Natural killer cell treated with Interleukin-12 subunit alpha and Interleukin-12 subunit beta and Interleukin-15 and Interleukin-18, amount 100 ng/mL, for 72 hours (primary cell): ENCODE results near the gene SSPN. TPM values are rescaled to one million over a fixed set of nuclear protein-coding genes. Genes with fewer than 3 reads are reported as not detected.

ENCODE experiments used
- ATAC-seq, 2 donors: fragments of 150-1000 bp; cut with Tn5 transposase in 1 of 2; sonication (Bioruptor Pico), chemical (Tn5 transposase) in 1 of 2; 2 replicates each; pipeline ENCODE4 v1.10.0; 2021
- DNase-seq: peaks from one replicate; pipeline ENCODE4 v3.0.0; 2022; ENCODE audit warnings: low spot score
- H3K27ac Mint-ChIP-seq, 2 donors: 1 replicate in 1 of 2; 2 replicates in 1 of 2; pipeline ENCODE4 v1.8.0; 2022; ENCODE audit warnings: mixed read lengths in 2 of 2, mild to moderate bottlenecking in 1 of 2, moderate library complexity in 1 of 2
- H3K27me3 Mint-ChIP-seq, 2 donors: 1 replicate in 1 of 2; 2 replicates in 1 of 2; pipeline ENCODE4 v1.8.0; 2022; ENCODE audit warnings: mixed read lengths in 2 of 2
- H3K36me3 Mint-ChIP-seq: one replicate; pipeline ENCODE4 v1.8.0; 2022; ENCODE audit warnings: mixed read lengths
- H3K4me1 Mint-ChIP-seq, 2 donors: 1 replicate in 1 of 2; 2 replicates in 1 of 2; pipeline ENCODE4 v1.8.0; 2022; ENCODE audit warnings: low read depth in 2 of 2, mixed read lengths in 2 of 2, mild to moderate bottlenecking in 1 of 2
- H3K4me3 Mint-ChIP-seq: one replicate; pipeline ENCODE4 v1.8.0; 2022; ENCODE audit warnings: mixed read lengths
- H3K9me3 Mint-ChIP-seq: 2 replicates; pipeline ENCODE4 v1.8.0; 2022; ENCODE audit warnings: mixed read lengths
- total RNA-seq, 2 donors: library from RNA; stranded (reverse); gene quantifications; one replicate each; pipeline ENCODE4 v1.2.3, GENCODE V29; 2022

SSPN gene
- total RNA-seq, 2 donors from 2014 or later, result 1.3 TPM; not detected in 1

DNA sequence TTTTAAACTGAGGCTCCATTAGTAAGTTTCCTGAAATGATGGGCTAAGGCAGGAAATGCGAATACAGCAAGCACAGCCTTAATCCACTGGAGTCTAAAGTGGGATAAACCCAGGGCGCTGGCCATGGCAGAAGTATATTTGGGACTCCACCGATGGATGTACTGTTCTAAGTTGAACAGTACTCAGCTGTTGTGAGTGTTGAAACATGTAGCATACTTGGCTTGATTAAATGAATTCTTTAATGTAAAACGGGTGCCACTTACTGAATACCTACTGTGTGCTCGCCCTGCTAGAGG is 996 bp downstream of the SSPN start:
- no peak for DNase-seq
- Mint-ChIP-seq H3K27ac (no peak overlapping the region), H3K4me3 (no peak overlapping the region), H3K27me3 (peaks cover 24 to 45% of the 10 kb centered on the region in 2 donors), H3K9me3 (no peaks in the 10 kb centered on the region), H3K36me3 (no peaks in the 10 kb centered on the region), H3K4me1 (peaks cover 0 to 3% of the 10 kb centered on the region in 2 donors)
- no peak for ATAC-seq

DNA sequence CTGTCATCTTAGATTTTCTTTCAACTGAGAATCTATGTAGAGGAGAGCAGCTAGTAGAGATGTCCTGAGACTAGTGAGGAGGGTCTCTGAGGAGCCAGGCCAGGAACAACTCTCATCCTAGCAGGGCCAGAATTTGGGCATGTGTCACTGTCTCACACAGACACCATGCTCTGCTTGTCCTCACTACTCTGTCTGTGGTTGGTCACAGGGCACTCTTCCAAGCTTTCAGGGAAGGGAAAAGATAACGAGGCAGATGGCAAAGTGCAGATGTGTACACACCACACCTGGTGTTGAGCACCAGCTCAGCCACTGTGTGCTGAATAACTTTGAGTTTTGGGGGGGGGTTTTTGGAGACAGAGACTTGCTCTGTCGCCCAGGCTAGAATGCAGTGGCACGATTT is 2.5 kb downstream of the SSPN start:
- peaks cover 25 to 37% of the 10 kb centered on the region in 2 donors for H3K27me3 Mint-ChIP-seq
- DNase-seq (no peak), ATAC-seq (no peak)
- H3K36me3 Mint-ChIP-seq, result no peaks in the 10 kb centered on the region
- H3K9me3 Mint-ChIP-seq, result peaks cover 3% of the 10 kb centered on the region
- no peak overlapping the region for H3K4me3 Mint-ChIP-seq
- peaks cover 0 to 3% of the 10 kb centered on the region in 2 donors for H3K4me1 Mint-ChIP-seq
- no peak overlapping the region for H3K27ac Mint-ChIP-seq

GRCh38 chr12:26198742-26199141 is 3.4 kb downstream of the SSPN start:
- ATAC-seq (no peak), DNase-seq (no peak)
- H3K4me3 Mint-ChIP-seq, result no peak overlapping the region
- peaks cover 3% of the 10 kb centered on the region for H3K9me3 Mint-ChIP-seq
- no peaks in the 10 kb centered on the region for H3K36me3 Mint-ChIP-seq
- peaks cover 0 to 3% of the 10 kb centered on the region in 2 donors for H3K4me1 Mint-ChIP-seq
- H3K27ac Mint-ChIP-seq, result no peak overlapping the region
- H3K27me3 Mint-ChIP-seq, result peaks cover 24 to 37% of the 10 kb centered on the region in 2 donors

- Mint-ChIP-seq H3K4me3 (no peak overlapping the region), H3K9me3 (peaks cover 3% of the 10 kb centered on the region), H3K27ac (no peak overlapping the region), H3K27me3 (peaks cover 9 to 35% of the 10 kb centered on the region in 2 donors), H3K36me3 (no peaks in the 10 kb centered on the region), H3K4me1 (no peaks in the 10 kb centered on the region)
- DNase-seq (no peak), ATAC-seq (no peak)
Measured at GRCh38 chr12:26203167-26203780, 7.9 kb downstream of the SSPN start.

GRCh38 chr12:26204612-26205289 is 9.4 kb downstream of the SSPN start:
- Mint-ChIP-seq H3K27me3 (peaks cover 14 to 34% of the 10 kb centered on the region in 2 donors), H3K9me3 (peaks cover 3% of the 10 kb centered on the region), H3K36me3 (no peaks in the 10 kb centered on the region), H3K27ac (no peak overlapping the region), H3K4me3 (no peak overlapping the region), H3K4me1 (no peaks in the 10 kb centered on the region)
- DNase-seq, result no peak
- ATAC-seq, result no peak

GRCh38 chr12:26205298-26205697 is 9.9 kb downstream of the SSPN start:
- Mint-ChIP-seq H3K27me3 (peaks cover 15 to 33% of the 10 kb centered on the region in 2 donors), H3K27ac (no peak overlapping the region), H3K4me3 (no peak overlapping the region), H3K9me3 (peaks cover 3% of the 10 kb centered on the region), H3K36me3 (no peaks in the 10 kb centered on the region), H3K4me1 (no peaks in the 10 kb centered on the region)
- DNase-seq (no peak), ATAC-seq (no peak)

GRCh38 chr12:26205941-26206340 is 10.6 kb downstream of the SSPN start:
- DNase-seq, result no peak
- Mint-ChIP-seq H3K9me3 (peaks cover 3% of the 10 kb centered on the region), H3K27me3 (peaks cover 19 to 34% of the 10 kb centered on the region in 2 donors), H3K4me3 (no peak overlapping the region), H3K27ac (no peak overlapping the region), H3K4me1 (no peaks in the 10 kb centered on the region), H3K36me3 (no peaks in the 10 kb centered on the region)
- ATAC-seq, result no peak

- Mint-ChIP-seq H3K36me3 (no peaks in the 10 kb centered on the region), H3K27me3 (peaks cover 29 to 37% of the 10 kb centered on the region in 2 donors), H3K9me3 (no peaks in the 10 kb centered on the region), H3K4me3 (no peak overlapping the region), H3K27ac (no peak overlapping the region), H3K4me1 (no peaks in the 10 kb centered on the region)
- ATAC-seq (no peak), DNase-seq (no peak)
Measured at GRCh38 chr12:26211331-26211730, 16.0 kb downstream of the SSPN start.

DNA sequence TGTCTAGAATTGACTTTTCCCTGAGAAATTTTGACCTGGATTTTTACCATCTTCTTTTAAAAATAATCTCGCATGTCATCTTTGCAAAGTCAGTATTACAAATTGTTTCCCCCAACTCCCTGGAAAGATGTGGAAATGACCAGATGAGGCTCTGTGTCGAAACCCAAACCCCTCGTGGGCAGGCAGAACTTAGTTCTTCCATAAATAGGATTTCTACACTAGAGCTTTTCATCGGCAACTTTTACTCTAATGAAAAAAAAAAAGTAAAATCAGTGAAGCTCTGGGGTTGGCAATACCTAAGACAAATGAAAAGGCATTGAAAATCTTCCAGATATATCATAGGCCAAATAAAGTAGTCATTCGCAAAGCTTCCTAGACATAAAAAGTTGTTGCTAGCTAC is 17.0 kb downstream of the SSPN start:
- ATAC-seq, result no peak
- Mint-ChIP-seq H3K36me3 (no peaks in the 10 kb centered on the region), H3K9me3 (no peaks in the 10 kb centered on the region), H3K27me3 (peaks cover 29 to 37% of the 10 kb centered on the region in 2 donors), H3K4me1 (no peaks in the 10 kb centered on the region), H3K4me3 (no peak overlapping the region), H3K27ac (no peak overlapping the region)
- DNase-seq, result no peak

GRCh38 chr12:26212988-26213387 is 17.6 kb downstream of the SSPN start:
- no peak overlapping the region for H3K27ac Mint-ChIP-seq
- no peaks in the 10 kb centered on the region for H3K9me3 Mint-ChIP-seq
- DNase-seq (no peak), ATAC-seq (no peak)
- H3K4me1 Mint-ChIP-seq, result no peaks in the 10 kb centered on the region
- no peak overlapping the region for H3K4me3 Mint-ChIP-seq
- H3K36me3 Mint-ChIP-seq, result no peaks in the 10 kb centered on the region
- peaks cover 29 to 37% of the 10 kb centered on the region in 2 donors for H3K27me3 Mint-ChIP-seq

- H3K4me3 Mint-ChIP-seq, result no peak overlapping the region
- H3K9me3 Mint-ChIP-seq, result no peaks in the 10 kb centered on the region
- DNase-seq (no peak), ATAC-seq (no peak)
- H3K4me1 Mint-ChIP-seq, result no peaks in the 10 kb centered on the region
- no peaks in the 10 kb centered on the region for H3K36me3 Mint-ChIP-seq
- no peak overlapping the region for H3K27ac Mint-ChIP-seq
- peaks cover 31% of the 10 kb centered on the region in 2 donors for H3K27me3 Mint-ChIP-seq
Measured at GRCh38 chr12:26214121-26214520, 18.7 kb downstream of the SSPN start.

- no peaks in the 10 kb centered on the region for H3K4me1 Mint-ChIP-seq
- H3K9me3 Mint-ChIP-seq, result no peaks in the 10 kb centered on the region
- ATAC-seq (no peak), DNase-seq (no peak)
- H3K36me3 Mint-ChIP-seq, result no peaks in the 10 kb centered on the region
- peaks cover 12 to 14% of the 10 kb centered on the region in 2 donors for H3K27me3 Mint-ChIP-seq
- H3K4me3 Mint-ChIP-seq, result no peak overlapping the region
- H3K27ac Mint-ChIP-seq, result no peak overlapping the region
Measured at GRCh38 chr12:26219736-26220135, 24.4 kb downstream of the SSPN start.

DNA sequence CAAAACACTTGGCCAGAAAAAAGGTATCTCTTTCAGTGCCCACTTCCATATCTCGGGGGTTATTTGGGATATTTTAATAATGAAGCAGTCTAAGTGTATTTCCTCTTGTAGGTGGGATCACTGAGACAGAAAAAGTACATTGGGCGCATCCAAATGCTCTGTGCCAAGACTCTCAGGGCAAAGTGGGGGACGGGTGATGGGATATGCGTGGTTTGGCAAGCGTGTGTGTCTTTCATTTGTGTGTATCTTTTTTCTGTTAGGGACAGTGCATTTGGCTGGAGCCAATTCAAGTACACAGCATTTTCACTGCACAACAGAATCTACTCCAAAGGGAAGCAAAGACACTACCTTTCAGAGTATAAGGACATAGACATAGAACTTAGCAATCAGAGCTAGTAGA is 29.3 kb downstream of the SSPN start:
- no peak for DNase-seq
- no peak overlapping the region for H3K27ac Mint-ChIP-seq
- no peaks in the 10 kb centered on the region for H3K9me3 Mint-ChIP-seq
- H3K36me3 Mint-ChIP-seq, result no peaks in the 10 kb centered on the region
- H3K4me3 Mint-ChIP-seq, result no peak overlapping the region
- ATAC-seq, result no peak
- no peaks in the 10 kb centered on the region for H3K4me1 Mint-ChIP-seq
- peaks cover 20 to 36% of the 10 kb centered on the region in 2 donors for H3K27me3 Mint-ChIP-seq

DNA sequence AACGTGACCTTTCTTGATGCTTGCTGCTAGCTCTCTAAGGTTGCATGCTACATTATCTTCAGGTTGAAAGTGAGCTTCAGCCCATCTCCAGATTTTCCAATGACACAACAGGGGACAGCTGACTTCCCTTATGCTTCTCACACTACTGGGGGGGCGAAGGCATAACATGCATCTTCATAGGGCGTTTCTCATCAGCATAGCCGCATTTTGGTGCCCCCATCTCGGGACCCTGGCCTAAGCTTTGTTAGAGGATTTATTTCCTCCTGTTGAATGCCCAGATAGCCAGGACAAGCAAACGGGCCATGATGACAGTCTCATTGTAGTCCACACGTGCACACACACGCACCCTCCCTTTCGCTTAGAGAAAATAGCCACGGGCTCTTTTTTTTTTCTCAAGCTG is 30.7 kb downstream of the SSPN start:
- no peak overlapping the region for H3K4me3 Mint-ChIP-seq
- H3K27ac Mint-ChIP-seq, result no peak overlapping the region
- DNase-seq, result no peak
- no peak for ATAC-seq
- no peaks in the 10 kb centered on the region for H3K9me3 Mint-ChIP-seq
- H3K4me1 Mint-ChIP-seq, result no peaks in the 10 kb centered on the region
- H3K36me3 Mint-ChIP-seq, result no peaks in the 10 kb centered on the region
- peaks cover 18 to 36% of the 10 kb centered on the region in 2 donors for H3K27me3 Mint-ChIP-seq
